Measurements from ENCODE around the gene RFPL3. TPM values are rescaled to one million over a fixed set of nuclear protein-coding genes. Genes with fewer than 3 reads are reported as not detected.

The RFPL3 gene
- total and polyA plus RNA-seq, 10 of the 15 experiments (the other 5 are each of a cell fraction or from before 2014, with no cell fraction given), result not detected

- TF ChIP-seq HCFC1 (IDR thresholded peaks at IDR 0.05; ENCODE audit: low read length), result no peak
- no peak for TF ChIP-seq SPI1 (IDR thresholded peaks at IDR 0.05; ENCODE audit: borderline replicate concordance, insufficient read depth, low read depth, low read length)
- no peak for TF ChIP-seq CUX1 (IDR thresholded peaks at IDR 0.05; ENCODE audit: insufficient replicate concordance, low read depth, low read length)
- TF ChIP-seq SKIL (IDR thresholded peaks at IDR 0.05; ENCODE audit: low read depth, poor library complexity, severe bottlenecking), result no peak
- no peak for TF ChIP-seq ZNF24 (IDR thresholded peaks at IDR 0.05)
- TF ChIP-seq DPF2 (IDR thresholded peaks at IDR 0.05), result no peak
Measured at GRCh38 chr22:32322986-32323385, 34.7 kb upstream of the RFPL3 start (continued).

Data from GM12878 (cell line).